Measurements from ENCODE around the gene BICD2. TPM values are rescaled to one million over a fixed set of nuclear protein-coding genes. Genes with fewer than 3 reads are reported as not detected.

Gene BICD2
- total RNA-seq, 6 donors from 2014 or later: 33.8 to 50.1 (median 45.1) TPM

DNA sequence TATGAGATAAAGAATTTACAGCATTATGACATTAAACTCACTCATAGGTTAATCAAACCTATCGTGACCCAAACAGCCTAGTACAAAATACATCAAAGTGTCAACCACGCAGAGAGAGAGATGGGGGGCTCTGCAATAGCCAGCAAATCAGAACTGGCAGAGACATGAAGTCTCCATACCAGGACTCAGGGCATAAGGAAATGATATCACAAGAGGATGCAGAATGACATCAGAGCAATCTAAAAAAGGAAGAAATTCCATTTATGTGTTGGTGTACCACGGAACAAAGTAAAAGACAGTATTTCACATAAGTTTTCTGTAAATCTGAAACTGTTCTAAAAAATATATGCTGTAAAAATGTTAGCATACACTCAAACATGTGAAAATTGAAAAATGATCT, 24.6 kb downstream of the BICD2 start:
- peak overlapping the region in 3 of 4 donors; percentile 5 to 15 (median 5) for H3K4me3 ChIP-seq
- peak in 1 of 2 donors; percentile 48 for ATAC-seq (ENCODE audit: low FRiP score in 2 of 2)
- no peaks in the 10 kb centered on the region for H3K9me3 ChIP-seq
- H3K27ac ChIP-seq: peak overlapping the region; percentile 65 to 76 (median 72)
- no peak for DNase-seq
- TF ChIP-seq EP300 (IDR thresholded peaks at IDR 0.05) (peak in 1 of 4 donors; percentile 15), POLR2AphosphoS5 (IDR thresholded peaks at IDR 0.05) (no peak), POLR2A (IDR thresholded peaks at IDR 0.05) (no peak)
- TF ChIP-seq, protein P1, sequence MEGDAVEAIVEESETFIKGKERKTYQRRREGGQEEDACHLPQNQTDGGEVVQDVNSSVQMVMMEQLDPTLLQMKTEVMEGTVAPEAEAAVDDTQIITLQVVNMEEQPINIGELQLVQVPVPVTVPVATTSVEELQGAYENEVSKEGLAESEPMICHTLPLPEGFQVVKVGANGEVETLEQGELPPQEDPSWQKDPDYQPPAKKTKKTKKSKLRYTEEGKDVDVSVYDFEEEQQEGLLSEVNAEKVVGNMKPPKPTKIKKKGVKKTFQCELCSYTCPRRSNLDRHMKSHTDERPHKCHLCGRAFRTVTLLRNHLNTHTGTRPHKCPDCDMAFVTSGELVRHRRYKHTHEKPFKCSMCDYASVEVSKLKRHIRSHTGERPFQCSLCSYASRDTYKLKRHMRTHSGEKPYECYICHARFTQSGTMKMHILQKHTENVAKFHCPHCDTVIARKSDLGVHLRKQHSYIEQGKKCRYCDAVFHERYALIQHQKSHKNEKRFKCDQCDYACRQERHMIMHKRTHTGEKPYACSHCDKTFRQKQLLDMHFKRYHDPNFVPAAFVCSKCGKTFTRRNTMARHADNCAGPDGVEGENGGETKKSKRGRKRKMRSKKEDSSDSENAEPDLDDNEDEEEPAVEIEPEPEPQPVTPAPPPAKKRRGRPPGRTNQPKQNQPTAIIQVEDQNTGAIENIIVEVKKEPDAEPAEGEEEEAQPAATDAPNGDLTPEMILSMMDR (IDR thresholded peaks at IDR 0.05): no peak
- H3K4me1 ChIP-seq: peaks cover 38 to 90% (median 68%) of the 10 kb centered on the region in 4 donors
- no peaks in the 10 kb centered on the region for H3K27me3 ChIP-seq
- 37 to 48% methylated on average over 3 of the region's 3 CpGs for WGBS, 2 donors
- H3K36me3 ChIP-seq: no peaks in the 10 kb centered on the region

DNA sequence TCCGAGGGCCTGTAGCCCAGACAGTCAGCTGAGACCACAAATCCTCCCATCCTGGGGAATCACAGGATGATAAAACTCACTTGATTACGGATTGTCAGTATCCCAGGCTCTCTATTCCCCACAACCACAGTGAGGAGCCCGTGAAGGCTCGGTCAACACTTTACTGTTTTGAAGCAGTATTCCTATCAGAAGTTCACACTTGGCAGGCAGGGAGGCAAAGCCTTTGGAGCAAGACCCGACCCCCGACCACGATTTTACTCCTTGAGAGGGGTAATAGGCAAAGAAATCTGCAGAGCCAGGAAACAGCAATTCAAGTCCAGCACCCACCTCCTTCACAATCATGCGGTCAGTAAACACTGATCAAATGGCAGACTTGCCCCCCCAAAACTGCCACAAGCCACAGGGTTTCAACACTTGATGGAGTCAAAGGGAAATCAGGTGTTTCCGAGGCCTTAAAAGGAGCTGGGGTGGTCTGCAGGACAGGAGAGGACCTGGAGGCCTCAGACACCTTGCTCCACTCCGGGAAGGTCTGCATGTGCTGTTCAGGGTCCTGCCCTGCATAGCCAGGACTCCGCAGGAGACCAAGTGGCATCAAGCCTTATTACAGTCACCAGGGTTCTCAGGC, 25.2 kb downstream of the BICD2 start:
- Histone ChIP-seq H3K4me1 (peaks cover 38 to 91% (median 71%) of the 10 kb centered on the region in 4 donors), H3K27me3 (no peaks in the 10 kb centered on the region), H3K4me3 (no peak overlapping the region), H3K27ac (peak overlapping the region; percentile 65 to 76 (median 72)), H3K9me3 (no peaks in the 10 kb centered on the region), H3K36me3 (no peaks in the 10 kb centered on the region)
- no peak for DNase-seq
- TF ChIP-seq EP300 (IDR thresholded peaks at IDR 0.05) (no peak), POLR2A (IDR thresholded peaks at IDR 0.05) (no peak), POLR2AphosphoS5 (IDR thresholded peaks at IDR 0.05) (no peak)
- TF ChIP-seq, protein P1 (IDR thresholded peaks at IDR 0.05): no peak
- WGBS, 2 donors: 74 to 77% methylated on average over 11 of the region's 11 CpGs
- no peak for ATAC-seq (ENCODE audit: low FRiP score in 2 of 2)

DNA sequence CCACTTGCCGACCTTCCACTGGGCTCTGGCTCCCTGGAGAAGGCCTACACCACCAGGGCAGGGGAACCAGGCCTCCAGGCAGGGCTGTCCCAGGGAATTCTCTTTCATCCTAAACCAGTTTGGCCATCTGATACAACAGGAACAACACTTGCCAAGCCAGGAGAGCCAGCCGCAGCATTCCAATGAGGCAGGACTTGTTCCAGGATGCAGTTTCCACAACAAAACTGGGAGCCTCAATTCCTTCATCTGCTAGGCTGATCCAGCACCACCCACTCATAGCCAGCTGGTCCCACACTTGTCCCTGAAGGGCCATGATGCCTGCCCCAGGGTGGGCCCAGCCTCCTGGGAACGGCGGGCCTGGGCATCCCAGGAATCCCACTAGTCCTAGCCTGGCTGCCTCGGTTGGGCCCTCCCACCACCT, 26.0 kb downstream of the BICD2 start:
- 81 to 83% methylated on average over 1 to 4 of the region's 5 CpGs for WGBS, 2 donors
- DNase-seq (no peak), ATAC-seq (ENCODE audit: low FRiP score in 2 of 2) (peak in 1 of 2 donors; percentile 15)
- Histone ChIP-seq H3K4me1 (peaks cover 38 to 84% (median 70%) of the 10 kb centered on the region in 4 donors), H3K27me3 (no peaks in the 10 kb centered on the region), H3K4me3 (no peak overlapping the region), H3K36me3 (no peaks in the 10 kb centered on the region), H3K27ac (peak overlapping the region; percentile 65 to 76 (median 72)), H3K9me3 (no peaks in the 10 kb centered on the region)
- no peak for TF ChIP-seq POLR2A (IDR thresholded peaks at IDR 0.05)
- no peak for TF ChIP-seq POLR2AphosphoS5 (IDR thresholded peaks at IDR 0.05)
- TF ChIP-seq, protein P1 (IDR thresholded peaks at IDR 0.05): no peak
- no peak for TF ChIP-seq EP300 (IDR thresholded peaks at IDR 0.05)

DNA sequence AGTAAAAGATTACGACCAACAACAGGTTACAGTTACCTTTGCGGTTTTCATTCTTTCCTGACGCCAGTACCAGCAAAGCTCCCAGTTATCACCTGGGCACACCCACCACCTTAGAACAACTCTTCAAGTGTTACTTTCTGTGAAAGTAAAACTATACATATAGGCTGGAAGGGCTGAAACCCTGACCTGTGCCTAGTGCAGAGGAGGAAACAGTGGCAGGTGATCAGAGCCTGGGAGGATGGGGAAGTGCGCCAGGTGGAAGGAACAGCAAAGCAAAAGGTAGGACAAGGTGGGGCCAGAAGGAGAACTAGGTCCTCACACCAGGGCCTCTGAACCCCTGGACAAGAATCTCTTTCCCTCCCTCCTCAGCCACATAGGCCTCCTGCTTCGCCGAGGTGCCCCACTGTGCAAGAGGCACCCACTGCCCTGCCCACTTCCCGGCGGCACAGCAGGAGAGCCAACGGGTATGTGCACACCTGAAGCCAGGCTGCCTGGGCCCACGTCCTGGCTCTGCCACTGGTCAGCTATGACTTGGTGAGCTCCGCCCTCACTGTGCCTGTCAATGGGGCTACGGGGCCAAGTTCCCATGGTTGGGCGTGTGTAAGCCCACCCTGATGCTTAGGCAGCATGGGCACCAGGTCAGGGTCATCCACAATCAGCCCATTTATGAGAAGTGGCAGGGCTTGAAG, 26.9 kb downstream of the BICD2 start:
- no peaks in the 10 kb centered on the region for H3K36me3 ChIP-seq
- no peaks in the 10 kb centered on the region for H3K27me3 ChIP-seq
- no peak for ATAC-seq (ENCODE audit: low FRiP score in 2 of 2)
- no peak overlapping the region for H3K4me3 ChIP-seq
- WGBS, 2 donors: 89 to 93% methylated on average over 4 to 13 of the region's 13 CpGs
- DNase-seq: no peak
- H3K27ac ChIP-seq: peak overlapping the region; percentile 13 to 75 (median 68)
- H3K9me3 ChIP-seq: no peaks in the 10 kb centered on the region
- TF ChIP-seq POLR2A (IDR thresholded peaks at IDR 0.05): no peak
- TF ChIP-seq POLR2AphosphoS5 (IDR thresholded peaks at IDR 0.05): no peak
- no peak for TF ChIP-seq EP300 (IDR thresholded peaks at IDR 0.05)
- peaks cover 35 to 78% (median 68%) of the 10 kb centered on the region in 4 donors for H3K4me1 ChIP-seq

DNA sequence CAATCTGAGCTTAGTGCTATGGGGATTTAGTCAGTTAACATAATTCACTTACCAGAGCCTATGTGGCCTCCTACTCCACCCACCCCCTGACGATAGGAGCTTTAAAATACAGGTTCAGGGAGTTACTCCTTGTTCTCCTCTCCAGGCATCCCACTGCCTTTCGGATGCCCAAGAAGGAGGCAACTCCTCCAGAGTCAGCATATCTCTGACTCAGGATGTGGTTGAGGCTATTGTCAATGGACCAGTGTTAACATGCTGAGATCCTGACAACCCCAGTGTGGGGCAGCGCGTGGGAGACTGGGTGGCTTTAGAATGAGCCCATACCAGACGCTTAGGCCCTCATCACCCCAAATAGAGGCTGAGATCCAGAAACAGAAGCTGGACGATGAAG, 27.4 kb downstream of the BICD2 start:
- Histone ChIP-seq H3K9me3 (no peaks in the 10 kb centered on the region), H3K27ac (peak overlapping the region in 1 of 4 donors; percentile 70), H3K4me1 (peaks cover 34 to 72% (median 66%) of the 10 kb centered on the region in 4 donors), H3K4me3 (no peak overlapping the region), H3K36me3 (no peaks in the 10 kb centered on the region), H3K27me3 (no peaks in the 10 kb centered on the region)
- TF ChIP-seq POLR2A (IDR thresholded peaks at IDR 0.05) (no peak), POLR2AphosphoS5 (IDR thresholded peaks at IDR 0.05) (no peak), EP300 (IDR thresholded peaks at IDR 0.05) (no peak)
- TF ChIP-seq, protein P1 (IDR thresholded peaks at IDR 0.05): no peak
- WGBS, 2 donors: 79 to 88% methylated on average over 6 of the region's 6 CpGs
- DNase-seq (no peak), ATAC-seq (ENCODE audit: low FRiP score in 2 of 2) (no peak)

All from upper lobe of left lung (tissue), 6 donors.